Vagina (tissue), 2 donors: ENCODE results near the gene DEFB121. TPM values are rescaled to one million over a fixed set of nuclear protein-coding genes. Genes with fewer than 3 reads are reported as not detected.

Experiments used
- DNase-seq, 2 donors: peaks; one replicate each; pipeline ENCODE4 v3.0.0-alpha.2; 2017; ENCODE audit errors: extremely low spot score in 2 of 2
- H3K27ac ChIP-seq: fragments of 200-600 bp; sonication (generic); one replicate; pipeline ENCODE4 v1.5.1; 2019
- H3K27me3 ChIP-seq: fragments of 200-600 bp; sonication (generic); one replicate; pipeline ENCODE4 v1.5.1; 2019
- H3K36me3 ChIP-seq, 2 donors: fragments of 200-600 bp; sonication (generic); one replicate each; pipeline ENCODE4 v1.5.1; 2017 to 2019
- H3K4me1 ChIP-seq: fragments of 200-600 bp; sonication (generic); one replicate; pipeline ENCODE4 v1.5.1; 2019
- H3K4me3 ChIP-seq, 2 donors: fragments of 200-600 bp; sonication (generic); 1 replicate in 1 of 2; 2 replicates in 1 of 2; pipeline ENCODE4 v1.5.1; 2016 to 2019
- H3K9me3 ChIP-seq: fragments of 200-600 bp; sonication (generic); one replicate; pipeline ENCODE4 v1.5.1; 2019
- POLR2A ChIP-seq, 2 donors: fragments of 450-650 bp; IDR thresholded peaks; one replicate each; pipeline ENCODE4 v1.6.1; 2017; ENCODE audit warnings: antibody characterized with exemption in 2 of 2, mild to moderate bottlenecking in 2 of 2, moderate library complexity in 2 of 2
- POLR2AphosphoS5 ChIP-seq, 2 donors: sonication (generic); formaldehyde crosslinking; IDR thresholded peaks; one replicate each; pipeline ENCODE4 v1.9.0; 2017; ENCODE audit warnings: antibody characterized with exemption in 2 of 2, mild to moderate bottlenecking in 2 of 2, low read depth in 1 of 2; ENCODE audit not compliant: insufficient read depth in 1 of 2
- intact Hi-C: fragments of 100-400 bp; cut with DNase I; formaldehyde crosslinking; loops from one replicate; pipeline ENCODE4 v1.15.1; 2023
- total RNA-seq: library from RNA; depleted of rRNA; stranded (reverse); fragments of >200 nt; gene quantifications from one replicate; pipeline ENCODE4 v1.2.3, GENCODE V29; 2016
- TF ChIP-seq, protein P1 (sequence below), 3 experiments: fragments of 450-650 bp in 2 of 3; fragments of 200-600 bp in 1 of 3; sonication (generic) in 1 of 3; IDR thresholded peaks; one replicate each; pipeline ENCODE4 v1.5.1; 2017 to 2019; ENCODE audit warnings: antibody characterized with exemption in 3 of 3, mild to moderate bottlenecking in 2 of 3, moderate library complexity in 2 of 3

The DEFB121 gene
- total RNA-seq, 1 donor from 2014 or later: not detected

DNA sequence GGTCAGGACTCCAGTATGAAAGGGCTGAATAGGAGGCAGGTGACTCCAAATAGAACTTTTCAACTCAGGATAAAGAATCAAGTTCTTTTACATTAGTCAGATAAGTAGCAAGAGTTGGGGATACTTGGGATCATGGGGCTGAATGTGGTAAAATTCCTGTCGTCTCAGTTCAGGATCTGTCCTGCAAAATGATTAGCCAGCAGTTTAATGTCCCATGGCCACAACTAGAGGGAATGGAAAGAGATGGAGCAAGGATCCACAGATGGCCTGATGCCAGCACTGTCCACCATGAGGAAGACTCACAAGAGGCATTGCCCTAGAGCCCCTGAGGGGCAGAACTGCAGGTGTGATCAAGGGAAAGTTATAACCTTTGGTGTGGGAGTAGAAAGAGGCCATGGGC, 2.1 kb downstream of the DEFB121 start:
- intact Hi-C loops: no loop called here
- Histone ChIP-seq H3K4me1 (no peaks in the 10 kb centered on the region), H3K27me3 (no peaks in the 10 kb centered on the region), H3K27ac (no peak overlapping the region), H3K9me3 (no peaks in the 10 kb centered on the region), H3K4me3 (no peak overlapping the region), H3K36me3 (no peaks in the 10 kb centered on the region)
- no peak for DNase-seq
- TF ChIP-seq, protein P1, sequence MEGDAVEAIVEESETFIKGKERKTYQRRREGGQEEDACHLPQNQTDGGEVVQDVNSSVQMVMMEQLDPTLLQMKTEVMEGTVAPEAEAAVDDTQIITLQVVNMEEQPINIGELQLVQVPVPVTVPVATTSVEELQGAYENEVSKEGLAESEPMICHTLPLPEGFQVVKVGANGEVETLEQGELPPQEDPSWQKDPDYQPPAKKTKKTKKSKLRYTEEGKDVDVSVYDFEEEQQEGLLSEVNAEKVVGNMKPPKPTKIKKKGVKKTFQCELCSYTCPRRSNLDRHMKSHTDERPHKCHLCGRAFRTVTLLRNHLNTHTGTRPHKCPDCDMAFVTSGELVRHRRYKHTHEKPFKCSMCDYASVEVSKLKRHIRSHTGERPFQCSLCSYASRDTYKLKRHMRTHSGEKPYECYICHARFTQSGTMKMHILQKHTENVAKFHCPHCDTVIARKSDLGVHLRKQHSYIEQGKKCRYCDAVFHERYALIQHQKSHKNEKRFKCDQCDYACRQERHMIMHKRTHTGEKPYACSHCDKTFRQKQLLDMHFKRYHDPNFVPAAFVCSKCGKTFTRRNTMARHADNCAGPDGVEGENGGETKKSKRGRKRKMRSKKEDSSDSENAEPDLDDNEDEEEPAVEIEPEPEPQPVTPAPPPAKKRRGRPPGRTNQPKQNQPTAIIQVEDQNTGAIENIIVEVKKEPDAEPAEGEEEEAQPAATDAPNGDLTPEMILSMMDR (IDR thresholded peaks at IDR 0.05): no peak
- TF ChIP-seq POLR2AphosphoS5 (IDR thresholded peaks at IDR 0.05; ENCODE audit: insufficient read depth in 1 of 2, low read depth in 1 of 2): no peak
- TF ChIP-seq POLR2A (IDR thresholded peaks at IDR 0.05): no peak

DNA sequence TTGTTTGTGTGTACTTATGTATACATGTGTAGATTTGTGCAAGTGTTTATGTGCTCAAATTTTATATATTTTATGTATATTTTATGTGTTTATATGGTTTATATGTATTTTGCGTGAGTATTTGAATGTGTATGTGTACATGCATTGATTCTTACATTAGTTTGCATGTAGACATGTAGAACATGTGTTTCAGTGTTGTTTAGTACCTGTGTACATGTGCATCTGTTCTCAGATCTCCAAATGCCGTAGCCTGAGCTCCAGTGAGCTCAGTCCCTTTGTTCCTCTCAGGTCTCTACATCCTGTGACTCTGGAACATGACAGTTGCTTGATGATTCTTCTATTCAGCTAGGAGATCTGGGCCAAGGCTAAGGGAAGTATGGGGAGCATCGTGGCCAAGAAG, 11.1 kb downstream of the DEFB121 start:
- Histone ChIP-seq H3K9me3 (no peaks in the 10 kb centered on the region), H3K27me3 (no peaks in the 10 kb centered on the region), H3K27ac (no peak overlapping the region), H3K4me1 (no peaks in the 10 kb centered on the region), H3K36me3 (no peaks in the 10 kb centered on the region), H3K4me3 (no peak overlapping the region)
- DNase-seq: no peak
- intact Hi-C loops: no loop called here
- TF ChIP-seq POLR2A (IDR thresholded peaks at IDR 0.05) (no peak), POLR2AphosphoS5 (IDR thresholded peaks at IDR 0.05; ENCODE audit: insufficient read depth in 1 of 2, low read depth in 1 of 2) (no peak)

DNA sequence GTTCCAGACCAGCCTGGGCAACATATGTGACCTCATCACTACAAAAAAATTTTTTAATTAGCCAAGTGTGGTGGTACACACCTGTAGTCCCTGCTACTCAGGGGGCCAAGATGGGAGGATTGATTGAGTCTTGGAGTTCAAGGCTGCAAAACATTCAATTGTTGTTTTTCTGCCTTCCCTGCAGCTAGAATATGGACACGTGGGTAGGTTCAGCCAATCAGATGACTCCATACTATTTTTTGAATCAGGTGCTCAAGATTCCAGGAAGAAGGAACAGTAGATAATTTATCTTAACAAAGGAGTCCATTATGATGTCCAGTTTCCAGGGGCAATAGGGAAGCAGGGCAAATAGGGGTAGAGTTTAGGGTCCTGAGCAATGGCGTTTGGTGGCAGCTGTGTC, 13.2 kb downstream of the DEFB121 start:
- TF ChIP-seq POLR2AphosphoS5 (IDR thresholded peaks at IDR 0.05; ENCODE audit: insufficient read depth in 1 of 2, low read depth in 1 of 2) (no peak), POLR2A (IDR thresholded peaks at IDR 0.05) (no peak)
- TF ChIP-seq, protein P1 (IDR thresholded peaks at IDR 0.05): no peak
- no peaks in the 10 kb centered on the region for H3K9me3 ChIP-seq
- H3K4me3 ChIP-seq: no peak overlapping the region
- no peaks in the 10 kb centered on the region for H3K27me3 ChIP-seq
- H3K36me3 ChIP-seq: no peaks in the 10 kb centered on the region
- no peaks in the 10 kb centered on the region for H3K4me1 ChIP-seq
- intact Hi-C loops: no loop called here
- H3K27ac ChIP-seq: no peak overlapping the region
- no peak for DNase-seq

DNA sequence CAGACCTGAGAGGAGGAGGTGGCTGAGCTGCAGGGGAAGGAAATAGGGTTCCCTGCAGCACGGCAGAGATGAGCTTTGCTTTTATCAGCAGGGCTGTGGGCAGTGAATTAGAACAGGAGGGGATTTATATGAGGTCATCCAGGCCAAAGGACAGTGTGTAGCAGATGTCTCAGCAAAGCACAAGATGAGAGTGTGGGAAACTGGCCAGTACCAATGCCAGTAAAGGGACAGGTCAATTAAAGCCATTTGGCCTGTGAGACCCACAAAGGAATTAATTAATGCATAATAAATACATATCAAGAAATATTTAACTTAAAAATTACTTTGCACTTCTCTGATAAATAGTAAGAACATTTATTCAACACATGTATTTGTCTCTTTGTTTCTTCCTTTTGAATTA, 15.5 kb downstream of the DEFB121 start, which contains the start of gene DEFB119:
Gene DEFB119 (minus strand): TSS at position 101 of the 400 bp plus-strand sequence. CDS start 107 bp downstream, outside the sequence.
- Histone ChIP-seq H3K36me3 (no peaks in the 10 kb centered on the region), H3K9me3 (no peaks in the 10 kb centered on the region), H3K27me3 (no peaks in the 10 kb centered on the region), H3K4me3 (no peak within 1 kb of the TSS), H3K4me1 (no peaks in the 10 kb centered on the region), H3K27ac (no peak within 1 kb of the TSS)
- DNase-seq: no peak
- TF ChIP-seq, protein P1 (IDR thresholded peaks at IDR 0.05): no peak
- no peak for TF ChIP-seq POLR2A (IDR thresholded peaks at IDR 0.05)
- no peak for TF ChIP-seq POLR2AphosphoS5 (IDR thresholded peaks at IDR 0.05; ENCODE audit: insufficient read depth in 1 of 2, low read depth in 1 of 2)
- intact Hi-C loops: no loop called here

DNA sequence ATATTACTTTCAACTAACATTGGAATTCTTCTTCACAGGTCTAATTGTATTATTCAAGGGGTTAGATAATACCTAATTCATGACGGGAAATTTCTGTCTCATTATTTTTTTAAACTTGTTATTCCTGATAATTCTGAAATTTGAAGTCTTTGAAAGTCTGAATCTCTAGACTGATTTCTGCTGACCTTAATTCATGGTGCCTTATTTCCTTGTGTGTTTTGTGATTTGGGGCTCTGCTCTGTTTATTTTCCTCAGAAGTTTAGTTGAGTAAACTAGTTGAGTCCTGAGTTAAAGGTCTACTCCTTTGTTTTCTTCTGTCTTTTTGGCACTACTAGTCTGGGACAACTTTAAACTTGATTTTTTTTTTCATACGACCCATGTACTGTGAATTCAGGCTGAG, 31.7 kb downstream of the DEFB121 start:
- Histone ChIP-seq H3K4me1 (no peaks in the 10 kb centered on the region), H3K9me3 (no peaks in the 10 kb centered on the region), H3K4me3 (no peak overlapping the region), H3K27ac (no peak overlapping the region), H3K36me3 (no peaks in the 10 kb centered on the region), H3K27me3 (no peaks in the 10 kb centered on the region)
- DNase-seq: no peak
- no peak for TF ChIP-seq POLR2AphosphoS5 (IDR thresholded peaks at IDR 0.05; ENCODE audit: insufficient read depth in 1 of 2, low read depth in 1 of 2)
- TF ChIP-seq, protein P1 (IDR thresholded peaks at IDR 0.05): no peak
- TF ChIP-seq POLR2A (IDR thresholded peaks at IDR 0.05): no peak
- intact Hi-C loops: no loop called here
